GM19193 (cell line): ENCODE data around the gene BCAS3.

ENCODE experiments used
- POLR2A ChIP-seq: IDR thresholded peaks from 4 replicates; pipeline ENCODE4 v1.6.1; 2011; ENCODE audit not compliant: insufficient read depth, insufficient read length; ENCODE audit errors: extremely low read depth

BCAS3 gene

DNA sequence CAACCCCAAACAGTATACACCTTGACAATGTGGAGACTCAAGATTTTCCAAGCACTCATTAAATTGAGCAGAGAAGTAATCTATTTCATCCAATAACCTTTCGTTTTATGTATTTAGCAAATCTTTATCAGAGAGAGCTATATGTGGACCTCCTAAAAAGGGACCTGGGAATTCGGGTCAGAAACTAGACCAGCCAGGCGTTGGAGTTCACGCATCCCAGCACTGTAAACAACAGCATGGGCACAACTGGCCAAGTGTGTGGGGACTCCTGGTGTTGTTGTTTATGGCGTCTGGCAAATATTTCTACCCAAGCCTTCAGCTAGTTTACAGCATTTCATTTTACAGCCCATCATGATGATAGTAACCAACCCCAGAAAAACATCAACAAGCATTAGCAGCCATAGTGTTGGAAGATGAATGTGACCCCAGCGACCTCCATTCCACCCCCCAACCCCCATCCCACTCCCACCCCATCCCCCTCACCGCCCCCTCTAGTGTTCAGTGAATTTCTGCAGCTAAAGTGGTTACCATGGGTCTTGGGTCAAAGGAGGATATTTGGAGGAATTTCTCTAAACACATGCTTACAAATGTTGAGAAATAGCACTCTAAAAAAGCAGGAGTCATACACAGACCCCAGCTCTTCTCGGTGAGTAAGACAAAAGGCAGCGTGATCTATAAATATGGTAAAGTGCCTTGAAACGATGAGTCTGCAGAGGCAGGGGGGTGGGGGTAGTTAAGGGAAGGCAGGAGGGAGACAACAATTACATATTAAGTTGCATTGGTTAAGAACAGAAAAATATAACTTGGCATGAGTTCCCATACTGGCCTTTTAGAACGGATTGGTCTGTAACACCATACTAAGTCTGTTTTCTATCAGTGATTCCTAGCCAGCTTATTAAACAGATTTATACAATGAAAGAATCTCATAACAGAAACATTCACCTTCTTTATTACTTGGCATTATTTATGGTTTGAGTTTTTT is 630.5 kb downstream of the BCAS3 start:
- TF ChIP-seq POLR2A, result no peak

DNA sequence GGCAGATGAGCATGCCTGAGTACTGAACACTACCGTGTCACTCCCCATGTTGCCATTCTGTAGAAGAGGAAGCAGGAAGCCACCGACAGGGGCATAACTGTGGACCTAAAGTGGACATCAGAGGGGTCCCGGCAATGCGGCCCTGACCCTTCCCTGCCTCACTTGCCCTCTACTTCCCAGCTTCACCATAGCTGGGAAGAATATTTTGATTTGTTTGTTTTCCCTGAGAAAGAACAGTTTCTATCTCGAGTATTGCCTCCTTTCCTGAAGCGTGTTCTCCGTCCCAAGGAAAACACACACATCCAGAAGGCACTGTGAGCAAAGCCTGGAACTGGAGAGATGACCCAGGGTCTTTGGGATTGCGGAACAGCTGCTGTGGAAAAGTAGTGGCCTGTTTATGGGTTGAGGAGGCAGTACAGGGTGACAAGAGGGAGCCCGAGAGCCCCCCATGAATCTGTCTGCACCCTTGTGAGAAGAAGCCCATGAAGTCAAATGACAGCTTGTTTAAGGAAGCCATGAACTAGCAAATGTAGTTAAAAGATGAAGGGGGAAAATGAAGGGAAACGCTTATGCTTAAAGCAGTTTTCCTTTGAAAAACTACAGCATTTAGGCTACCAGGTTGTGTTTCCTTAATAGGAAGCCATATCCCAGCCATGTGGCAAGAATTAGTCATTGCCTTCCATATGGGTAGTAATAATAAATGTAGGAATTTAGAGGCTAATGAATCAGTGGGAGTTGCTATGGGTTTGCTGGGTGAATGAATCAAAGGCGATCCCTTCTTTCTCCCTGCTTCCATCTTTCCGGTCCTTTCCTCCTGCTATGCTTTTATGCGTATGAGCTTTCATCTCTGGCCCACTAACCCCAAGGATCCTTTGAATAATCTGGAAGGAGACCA is 632.0 kb downstream of the BCAS3 start:
- TF ChIP-seq POLR2A, result no peak

DNA sequence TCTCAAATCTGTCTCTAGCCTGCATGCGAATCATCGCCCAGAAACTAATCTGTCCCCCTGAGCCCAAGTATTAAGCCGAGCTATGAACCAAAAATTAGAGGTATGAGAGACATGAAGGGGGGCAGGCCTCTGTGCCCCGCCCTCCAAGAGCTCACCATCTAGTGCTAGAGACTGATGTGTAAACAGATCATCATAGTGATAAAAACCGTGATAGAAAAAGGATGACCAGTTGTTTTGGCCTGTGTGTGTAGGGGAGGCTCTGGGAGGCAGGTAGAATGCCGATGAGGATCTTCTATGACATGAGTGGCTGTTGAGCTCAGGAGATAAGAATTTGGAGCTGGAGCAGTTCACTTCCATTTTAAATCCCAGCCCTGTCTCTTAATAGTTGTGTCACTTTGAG is 632.9 kb downstream of the BCAS3 start:
- TF ChIP-seq POLR2A, result no peak

DNA sequence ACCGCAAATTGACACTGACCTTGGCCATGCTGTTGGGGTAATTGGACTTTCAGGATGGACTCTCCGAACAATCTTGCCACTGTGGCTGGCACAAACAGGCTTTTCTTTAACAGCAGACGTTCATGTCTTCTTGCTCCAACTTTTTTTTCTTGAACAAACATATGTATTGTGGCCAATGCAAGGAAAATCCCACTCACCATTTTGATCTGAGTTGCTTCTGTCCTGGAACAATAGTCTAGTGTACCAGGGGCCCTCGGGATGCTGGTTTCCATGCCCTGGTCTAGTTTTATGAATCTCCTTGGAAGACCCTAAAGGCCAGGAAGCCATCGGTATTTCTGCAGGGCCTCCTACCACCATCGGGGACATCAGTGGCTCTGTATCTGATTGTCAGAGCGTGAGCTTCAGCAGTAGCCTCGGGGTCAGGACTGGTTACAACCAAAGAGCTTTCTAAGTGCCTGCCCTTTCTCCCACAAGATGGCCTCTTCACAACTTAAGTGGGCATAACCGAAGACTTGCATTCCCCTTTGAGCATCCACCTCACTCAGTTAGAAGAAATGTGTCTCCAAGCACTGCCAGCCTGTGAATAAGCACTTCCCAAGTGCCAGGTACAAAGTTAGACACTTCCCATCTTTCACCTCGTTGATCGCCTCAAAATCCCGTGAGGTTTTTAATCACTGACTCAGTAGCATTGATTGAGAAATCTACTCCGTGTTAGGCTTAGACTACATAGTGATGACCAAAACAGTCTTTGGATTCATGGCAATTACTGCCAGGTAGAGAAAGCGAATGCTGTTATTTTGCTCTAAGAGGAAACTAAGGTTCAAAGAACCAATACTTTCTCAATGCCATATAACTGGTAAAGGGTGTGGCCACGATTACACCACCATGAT is 635.0 kb downstream of the BCAS3 start:
- no peak for TF ChIP-seq POLR2A

DNA sequence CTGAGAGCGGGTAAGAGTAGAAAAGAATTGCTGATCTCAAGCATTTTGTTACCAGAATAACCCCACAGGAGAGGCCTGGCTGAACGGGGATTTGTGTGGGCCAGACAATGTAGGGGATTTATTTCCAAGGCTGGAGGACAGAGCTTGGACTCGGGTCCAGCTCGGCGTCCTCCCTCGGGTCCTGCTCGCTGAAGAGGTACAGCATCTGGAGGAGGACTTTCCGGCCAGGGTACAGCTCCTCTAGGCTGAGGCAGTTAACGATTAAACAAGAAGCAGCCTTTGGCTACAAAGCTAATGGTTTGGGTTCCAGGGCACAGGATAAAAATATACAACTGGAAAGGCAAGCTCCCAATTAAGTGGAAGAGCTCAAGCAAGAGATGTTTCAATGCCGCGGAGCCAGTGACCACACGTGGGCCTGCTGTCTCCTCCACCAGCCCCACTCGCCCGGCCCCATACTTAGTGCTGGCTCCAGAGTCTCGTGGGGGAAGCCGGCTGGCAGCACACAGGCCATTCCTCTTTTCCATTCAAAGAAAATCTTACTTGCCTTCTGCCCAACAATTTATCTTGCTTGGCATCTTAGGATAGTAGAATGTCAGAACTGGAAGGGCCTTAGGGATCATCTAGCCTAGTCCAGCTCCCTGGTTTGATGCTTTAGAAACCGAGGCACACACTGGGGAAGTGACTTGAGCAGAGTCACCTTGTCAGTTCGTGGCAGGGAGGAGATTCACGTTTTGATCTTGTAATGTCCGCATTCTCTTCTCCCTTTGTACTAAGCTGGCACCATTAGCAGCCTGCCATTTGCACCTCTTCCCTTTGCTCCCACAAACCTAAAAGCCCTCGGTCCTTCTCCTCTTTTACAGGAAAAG is 636.0 kb downstream of the BCAS3 start:
- no peak for TF ChIP-seq POLR2A

DNA sequence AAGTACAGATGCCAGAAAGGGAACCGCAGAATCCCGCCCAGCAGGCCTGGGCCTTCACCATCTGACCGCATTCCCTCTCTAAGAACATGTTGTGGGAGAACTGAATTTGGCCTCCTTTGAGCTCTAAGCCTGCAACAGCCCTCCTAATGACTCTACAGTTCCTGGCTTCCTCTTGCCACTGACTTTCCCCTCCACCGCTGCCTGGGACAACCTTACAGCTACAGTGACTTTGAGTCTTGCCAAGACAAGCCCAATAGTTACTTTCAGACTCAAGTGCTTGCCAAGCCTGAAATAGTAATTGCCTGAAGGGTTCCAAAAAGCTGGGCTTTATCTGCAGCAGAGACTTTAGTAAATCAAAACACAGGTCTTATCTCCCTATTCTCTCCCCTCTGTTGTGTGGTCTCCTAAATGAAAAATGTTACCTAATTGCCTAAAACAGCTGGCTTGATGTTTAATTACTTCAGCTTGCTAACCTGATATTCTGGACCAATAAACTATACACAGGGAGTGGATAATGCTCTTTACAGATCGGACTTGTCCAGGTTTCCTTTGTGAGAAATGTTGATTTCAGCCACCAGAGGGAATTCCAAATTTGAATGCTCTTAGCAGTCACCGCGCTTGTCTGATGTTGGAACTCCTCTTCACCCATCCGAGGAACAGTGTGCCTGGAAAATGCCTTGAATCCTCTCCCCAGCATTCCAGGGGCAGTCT is 636.9 kb downstream of the BCAS3 start:
- TF ChIP-seq POLR2A, result no peak

DNA sequence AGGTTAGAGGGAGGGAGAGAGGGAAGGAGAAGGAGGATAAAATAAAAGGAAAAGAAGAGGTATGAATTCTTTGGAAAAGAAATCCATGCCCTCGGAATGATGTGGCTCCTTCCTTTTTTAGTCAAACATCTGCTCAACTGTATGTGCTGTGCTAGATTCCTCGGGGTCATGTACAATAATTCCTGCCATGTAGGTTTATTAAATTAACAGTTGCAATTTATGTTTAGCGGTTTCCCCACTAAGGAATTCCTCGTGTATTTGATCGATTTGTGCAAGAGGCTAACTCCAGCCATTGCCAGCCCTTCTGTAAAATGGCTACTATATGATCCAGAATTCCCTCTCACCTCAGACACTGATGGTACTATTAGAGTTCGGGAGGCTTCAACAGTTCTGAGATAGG is 639.0 kb downstream of the BCAS3 start:
- TF ChIP-seq POLR2A, result no peak

DNA sequence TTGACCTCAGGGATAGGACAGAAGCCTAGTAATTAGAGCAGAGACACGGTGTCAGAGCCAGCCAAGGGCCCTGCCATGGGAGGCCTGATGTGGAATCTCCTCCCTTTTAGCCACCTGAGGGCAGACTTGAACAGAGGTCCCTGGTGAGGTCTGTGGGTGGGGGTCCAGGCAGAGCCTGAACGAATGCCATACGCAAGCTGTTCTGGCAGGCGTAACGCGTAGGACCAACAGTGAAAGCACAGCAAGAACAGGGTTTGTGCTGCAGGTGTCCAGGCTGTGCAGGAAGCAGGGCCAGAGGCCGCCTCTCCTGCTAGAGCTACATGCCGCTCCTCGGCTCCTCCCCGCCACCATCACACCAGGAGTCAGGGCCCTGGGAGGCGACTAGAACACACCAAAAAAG is 640.1 kb downstream of the BCAS3 start:
- no peak for TF ChIP-seq POLR2A

DNA sequence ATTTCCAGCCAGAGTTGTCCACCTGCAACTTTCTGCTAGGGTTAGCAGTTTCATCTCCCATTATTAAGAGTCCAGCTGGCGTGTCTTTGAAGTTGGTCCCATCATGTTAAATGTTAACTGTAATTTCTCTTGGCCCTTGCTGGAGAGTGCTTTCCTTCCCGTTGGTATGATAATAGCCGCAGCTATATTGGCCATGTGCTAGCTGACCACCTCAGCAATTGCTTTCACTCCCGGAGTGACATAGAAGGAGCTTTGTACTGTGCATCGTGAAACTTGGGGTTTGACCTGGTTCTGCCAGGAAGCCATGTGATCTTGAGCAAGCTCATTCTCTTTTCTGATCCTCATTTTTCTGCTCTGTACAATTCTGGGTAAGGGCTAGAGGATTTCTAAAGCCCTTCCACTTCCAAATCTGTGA is 641.0 kb downstream of the BCAS3 start:
- TF ChIP-seq POLR2A, result no peak

DNA sequence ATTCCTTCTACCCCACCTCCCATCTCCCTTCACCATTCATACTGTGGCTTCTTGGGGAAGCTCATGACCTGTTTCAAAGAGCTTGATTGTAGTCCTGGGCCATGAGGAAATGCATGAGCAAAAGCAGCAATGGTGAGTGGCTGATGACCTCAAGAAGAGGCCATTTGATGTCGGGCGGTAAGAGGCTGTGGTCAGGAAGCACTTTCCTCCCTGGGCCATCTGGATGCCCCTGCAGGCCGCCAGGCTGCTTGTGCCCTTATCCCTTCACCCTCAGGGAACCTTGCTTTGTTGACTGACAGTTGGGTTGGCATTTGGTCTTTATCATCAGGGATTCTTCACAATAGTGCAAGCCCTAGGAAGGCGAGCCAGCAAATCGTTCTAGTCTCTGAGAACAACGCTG is 643.7 kb downstream of the BCAS3 start:
- no peak for TF ChIP-seq POLR2A

DNA sequence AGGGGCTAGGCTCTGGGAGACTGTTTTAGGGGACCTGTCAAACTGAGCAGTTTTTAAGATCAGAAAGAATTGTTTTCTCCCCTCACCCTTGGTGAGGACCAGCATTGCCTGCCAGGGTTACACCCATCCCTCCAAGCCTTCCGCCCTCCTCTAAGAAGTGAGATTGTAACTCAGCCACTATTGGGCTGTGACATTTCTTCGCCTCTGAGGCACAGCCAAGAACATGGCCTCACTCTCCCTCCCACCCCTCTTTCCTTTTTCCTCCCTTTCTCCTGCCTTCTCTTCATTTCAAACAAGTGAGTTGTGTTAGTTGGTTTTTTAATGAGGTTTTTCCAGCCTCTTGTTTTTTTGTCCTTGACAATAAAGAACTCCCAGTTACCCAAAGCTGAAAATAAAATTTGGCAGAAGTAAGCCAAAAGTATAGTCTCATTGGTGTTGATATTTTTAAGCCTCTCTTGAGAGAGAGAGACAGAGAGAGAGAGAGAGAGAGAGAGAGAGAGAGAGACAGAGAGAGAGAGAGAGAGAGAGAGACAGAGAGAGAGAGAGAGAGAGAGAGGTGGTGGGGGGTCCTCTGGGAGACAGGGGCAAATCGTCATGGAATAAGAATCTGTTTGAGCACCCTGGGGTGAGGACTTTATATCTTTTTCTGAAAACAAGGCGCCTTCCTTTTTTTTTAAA is 644.8 kb downstream of the BCAS3 start:
- no peak for TF ChIP-seq POLR2A
